ENCODE data around the gene SLC2A11.
A peak's percentile ranks its signal among the peaks of the same experiment; 100 is the strongest.
"Not testable (repeated sequence)": the region's sequence is repeated elsewhere in the genome, so short reads cannot be mapped to it uniquely, and the experiment has no call there.

Gene SLC2A11

GRCh38 chr22:23847991-23848864 is 9.4 kb upstream of the SLC2A11 start:
- no peak for DNase-seq

- DNase-seq: peak; percentile 46
Measured at GRCh38 chr22:23849009-23850006, 8.4 kb upstream of the SLC2A11 start.

GRCh38 chr22:23850136-23850611 is 7.5 kb upstream of the SLC2A11 start:
- no peak for DNase-seq

GRCh38 chr22:23856721-23857605 is 712 bp upstream of the SLC2A11 start:
- DNase-seq: no peak

- DNase-seq: no peak
Measured at GRCh38 chr22:23858484-23858815, 775 bp downstream of the SLC2A11 start.

GRCh38 chr22:23859201-23859600 is 1.5 kb downstream of the SLC2A11 start:
- DNase-seq: no peak

- not testable (repeated sequence) for DNase-seq
Measured at GRCh38 chr22:23860187-23860586, 2.5 kb downstream of the SLC2A11 start.

- peak; percentile 24 for DNase-seq
Measured at GRCh38 chr22:23862103-23862502, 4.4 kb downstream of the SLC2A11 start.

GRCh38 chr22:23864499-23865154 is 7.0 kb downstream of the SLC2A11 start:
- DNase-seq: not testable (repeated sequence)

GRCh38 chr22:23868580-23868979 is 10.9 kb downstream of the SLC2A11 start:
- no peak for DNase-seq

- DNase-seq: no peak
Measured at GRCh38 chr22:23874871-23875270, 17.2 kb downstream of the SLC2A11 start.

- DNase-seq: no peak
Measured at GRCh38 chr22:23875801-23876200, 18.1 kb downstream of the SLC2A11 start.

GRCh38 chr22:23877566-23877965 is 19.9 kb downstream of the SLC2A11 start:
- no peak for DNase-seq

- no peak for DNase-seq
Measured at GRCh38 chr22:23878219-23878618, 20.5 kb downstream of the SLC2A11 start.

- DNase-seq: no peak
Measured at GRCh38 chr22:23882370-23882769, 24.7 kb downstream of the SLC2A11 start.

GRCh38 chr22:23883658-23884057 is 26.0 kb downstream of the SLC2A11 start:
- DNase-seq: no peak

- no peak for DNase-seq
Measured at GRCh38 chr22:23884140-23884539, 26.5 kb downstream of the SLC2A11 start.

GRCh38 chr22:23888615-23889401 is 31.1 kb downstream of the SLC2A11 start:
- peak; percentile 17 for DNase-seq

GRCh38 chr22:23889620-23890019 is 31.9 kb downstream of the SLC2A11 start:
- no peak for DNase-seq

GRCh38 chr22:23891726-23892125 is 34.1 kb downstream of the SLC2A11 start:
- no peak for DNase-seq

GRCh38 chr22:23892130-23892529 is 34.5 kb downstream of the SLC2A11 start:
- DNase-seq: no peak
